OCI-LY1 (cell line): ENCODE data around the gene A2M.

Source experiments
- EZH2 ChIP-seq: fragments of 200-600 bp; sonication (generic), shearing (Covaris generic); IDR thresholded peaks from 2 replicates; pipeline ENCODE4 v1.8.0; 2017; ENCODE audit warnings: borderline replicate concordance, mixed run types, mild to moderate bottlenecking, antibody characterized with exemption, low read length, moderate library complexity, mixed read lengths
- TF ChIP-seq, protein P1 (sequence below): fragments of 200-600 bp; sonication (generic), shearing (Covaris generic); IDR thresholded peaks from 2 replicates; pipeline ENCODE4 v1.5.1; 2017; ENCODE audit warnings: mild to moderate bottlenecking, antibody characterized with exemption, low read length, moderate library complexity, mixed read lengths

DNA sequence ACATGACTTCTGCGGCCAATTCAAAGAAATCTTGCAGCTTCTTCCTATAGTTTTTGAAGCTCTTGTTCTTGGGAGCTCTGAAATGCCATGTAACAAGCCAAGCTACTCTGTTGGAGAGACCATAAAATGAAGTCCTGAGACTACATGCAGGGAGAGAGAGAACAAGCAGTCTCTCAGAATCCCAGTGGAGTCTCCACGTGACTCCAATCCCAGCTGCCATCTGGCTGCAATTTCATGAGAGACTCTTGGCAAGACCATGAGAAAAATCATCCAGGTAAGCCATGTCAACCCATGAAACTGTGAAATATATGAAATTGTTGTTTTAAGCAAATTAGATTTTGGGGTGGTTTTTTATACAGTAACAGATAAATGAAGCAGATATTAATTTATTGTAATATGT, 72.0 kb downstream of the A2M start:
- TF ChIP-seq, protein P1, sequence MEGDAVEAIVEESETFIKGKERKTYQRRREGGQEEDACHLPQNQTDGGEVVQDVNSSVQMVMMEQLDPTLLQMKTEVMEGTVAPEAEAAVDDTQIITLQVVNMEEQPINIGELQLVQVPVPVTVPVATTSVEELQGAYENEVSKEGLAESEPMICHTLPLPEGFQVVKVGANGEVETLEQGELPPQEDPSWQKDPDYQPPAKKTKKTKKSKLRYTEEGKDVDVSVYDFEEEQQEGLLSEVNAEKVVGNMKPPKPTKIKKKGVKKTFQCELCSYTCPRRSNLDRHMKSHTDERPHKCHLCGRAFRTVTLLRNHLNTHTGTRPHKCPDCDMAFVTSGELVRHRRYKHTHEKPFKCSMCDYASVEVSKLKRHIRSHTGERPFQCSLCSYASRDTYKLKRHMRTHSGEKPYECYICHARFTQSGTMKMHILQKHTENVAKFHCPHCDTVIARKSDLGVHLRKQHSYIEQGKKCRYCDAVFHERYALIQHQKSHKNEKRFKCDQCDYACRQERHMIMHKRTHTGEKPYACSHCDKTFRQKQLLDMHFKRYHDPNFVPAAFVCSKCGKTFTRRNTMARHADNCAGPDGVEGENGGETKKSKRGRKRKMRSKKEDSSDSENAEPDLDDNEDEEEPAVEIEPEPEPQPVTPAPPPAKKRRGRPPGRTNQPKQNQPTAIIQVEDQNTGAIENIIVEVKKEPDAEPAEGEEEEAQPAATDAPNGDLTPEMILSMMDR: no peak
- no peak for TF ChIP-seq EZH2
